HT1080 (cell line): Measurements from ENCODE around the gene CSNK2A2. TPM values are rescaled to one million over a fixed set of nuclear protein-coding genes. Genes with fewer than 3 reads are reported as not detected.

Source experiments
- DNase-seq: peaks from one replicate; pipeline ENCODE4 v3.0.0-alpha.2; 2015; ENCODE audit warnings: low read depth
- total RNA-seq: library from RNA; depleted of rRNA; stranded (reverse); fragments of >200 nt; shearing (Covaris generic); gene quantifications from 2 replicates; pipeline ENCODE4 v1.2.3, GENCODE V29; 2014

CSNK2A2 gene
- total RNA-seq, 1 experiment from 2014 or later = 25.4 TPM

DNA sequence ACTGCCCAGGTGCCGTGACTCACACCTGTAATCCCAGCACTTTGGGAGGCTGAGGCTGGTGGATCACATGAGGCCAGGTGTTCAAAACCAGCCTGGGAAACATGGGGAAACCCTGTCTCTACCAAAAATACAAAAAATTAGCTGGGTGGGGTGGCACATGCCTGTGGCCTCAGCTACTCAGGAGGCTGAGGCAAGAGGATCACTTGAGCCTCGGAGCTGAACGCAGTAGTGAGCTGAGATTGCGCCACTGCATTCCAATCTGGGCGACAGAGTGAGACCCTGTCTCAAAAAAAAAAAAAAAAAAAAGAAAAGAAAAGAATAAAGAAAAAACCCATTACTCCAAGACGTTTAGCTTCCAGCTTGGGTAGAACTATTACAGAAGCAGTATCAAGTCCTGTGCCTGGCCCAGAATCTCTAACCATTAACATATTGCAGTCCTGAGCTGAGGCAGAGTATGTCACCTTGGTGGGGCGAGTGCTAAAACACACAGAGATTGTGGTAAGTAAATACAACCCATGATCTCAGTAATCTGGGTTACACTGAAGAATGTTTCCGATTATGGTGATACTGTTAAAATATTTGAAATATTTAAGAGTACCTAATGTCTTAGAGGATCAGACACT lies 45.5 kb downstream of the CSNK2A2 start:
- DNase-seq = no peak

- DNase-seq = no peak
Observed at GRCh38 chr16:58148526-58148925, 49.4 kb downstream of the CSNK2A2 start.

DNA sequence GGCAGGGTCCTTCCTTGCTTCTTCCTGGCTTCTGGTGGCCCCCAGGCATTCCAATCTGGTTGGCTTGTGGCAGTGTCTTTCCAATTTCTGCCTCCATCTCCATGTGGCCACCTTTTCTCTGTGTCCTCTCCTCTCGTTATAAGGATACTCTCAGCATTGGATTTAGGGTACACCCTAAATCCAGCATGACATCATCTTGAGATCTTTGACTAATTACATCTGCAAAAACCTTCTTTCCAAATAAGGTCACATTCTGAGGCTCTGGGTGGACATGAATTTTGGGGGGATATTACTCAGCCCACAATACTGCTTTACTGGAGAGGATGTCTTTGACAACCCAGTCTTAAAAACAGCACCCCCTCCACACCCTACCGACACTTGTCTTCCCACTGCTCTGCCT lies 49.8 kb downstream of the CSNK2A2 start:
- DNase-seq = no peak

- no peak for DNase-seq
Observed at GRCh38 chr16:58138852-58139251, 59.1 kb downstream of the CSNK2A2 start.

DNA sequence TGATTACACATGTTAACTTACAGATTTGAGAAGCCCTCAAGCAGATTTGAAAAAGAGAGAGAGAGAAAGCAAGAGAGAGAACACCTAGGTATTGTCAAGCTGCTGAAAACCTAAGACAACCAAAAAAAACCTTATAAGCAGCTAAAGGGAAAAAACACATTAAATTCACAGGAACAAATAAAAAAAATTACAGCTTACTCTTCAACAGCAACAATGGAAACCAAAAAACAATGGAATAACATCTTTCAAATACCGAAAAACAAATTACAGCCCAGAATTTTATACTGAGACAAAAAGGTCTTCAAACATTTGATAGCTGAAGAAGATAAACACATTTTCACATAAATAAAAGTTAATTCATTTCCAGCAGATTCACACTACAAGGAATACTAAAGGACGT lies 60.3 kb downstream of the CSNK2A2 start:
- no peak for DNase-seq

- peak; percentile 99 for DNase-seq
Observed at GRCh38 chr16:58129097-58129936, 68.6 kb downstream of the CSNK2A2 start, which contains the start of gene CFAP20. TSS of gene CFAP20 (minus strand) at chr16:58129381. CDS start at chr16:58129115, 266 bp downstream.

GRCh38 chr16:58128711-58129096 lies 69.2 kb downstream of the CSNK2A2 start:
- no peak for DNase-seq

DNA sequence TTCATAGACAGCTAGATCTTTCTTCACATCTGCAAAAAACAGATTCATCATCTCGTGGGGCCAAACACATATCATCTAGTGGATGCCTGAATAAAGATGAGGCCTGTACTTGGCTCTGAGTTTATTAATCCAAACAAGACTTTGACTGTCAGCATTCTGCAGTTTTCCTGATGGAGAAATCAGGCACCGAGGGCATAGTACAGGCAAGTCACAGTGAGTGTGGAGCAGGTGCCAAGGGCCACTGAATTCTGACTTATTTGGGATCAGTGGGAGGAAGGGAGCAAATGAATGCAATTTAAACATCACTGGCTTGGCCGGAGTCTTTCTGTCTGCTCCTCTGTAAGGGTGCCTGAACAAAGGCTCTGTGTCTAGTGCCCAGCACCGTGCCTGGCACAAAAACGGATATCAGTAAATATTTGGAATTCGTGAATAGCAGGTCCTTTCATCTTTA lies 69.7 kb downstream of the CSNK2A2 start:
- no peak for DNase-seq

GRCh38 chr16:58127634-58128033 lies 70.3 kb downstream of the CSNK2A2 start:
- DNase-seq = no peak

GRCh38 chr16:58127033-58127556 lies 70.8 kb downstream of the CSNK2A2 start:
- DNase-seq = no peak

- DNase-seq = no peak
Observed at GRCh38 chr16:58126451-58126961, 71.4 kb downstream of the CSNK2A2 start.

DNA sequence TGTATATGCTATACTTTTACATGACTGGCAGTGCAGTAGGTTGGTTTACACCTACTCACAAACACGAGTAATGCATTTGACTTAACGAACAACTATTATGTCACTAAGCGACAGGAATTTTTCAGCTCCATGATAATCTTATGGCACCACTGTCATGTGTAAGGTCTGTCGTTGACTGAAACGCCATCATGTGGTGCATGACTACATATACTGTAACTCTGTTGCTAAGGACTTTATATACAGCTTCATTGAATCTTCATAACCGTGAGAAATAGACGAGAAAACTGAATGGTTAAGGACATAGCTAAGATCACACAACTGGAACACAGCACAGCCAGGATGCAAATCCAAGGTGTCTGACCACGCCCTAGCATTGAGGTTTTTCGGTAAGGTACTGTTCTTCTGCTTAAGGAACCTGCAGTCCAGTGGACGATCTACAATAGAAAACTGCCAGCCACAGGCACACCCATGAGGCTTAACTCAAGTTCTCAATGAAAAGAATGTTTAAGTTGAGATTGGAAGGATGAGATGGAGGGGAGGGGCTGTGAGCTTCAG lies 72.0 kb downstream of the CSNK2A2 start:
- no peak for DNase-seq

GRCh38 chr16:58125041-58125440 lies 72.9 kb downstream of the CSNK2A2 start:
- no peak for DNase-seq

GRCh38 chr16:58124601-58124915 lies 73.3 kb downstream of the CSNK2A2 start:
- DNase-seq = no peak

DNA sequence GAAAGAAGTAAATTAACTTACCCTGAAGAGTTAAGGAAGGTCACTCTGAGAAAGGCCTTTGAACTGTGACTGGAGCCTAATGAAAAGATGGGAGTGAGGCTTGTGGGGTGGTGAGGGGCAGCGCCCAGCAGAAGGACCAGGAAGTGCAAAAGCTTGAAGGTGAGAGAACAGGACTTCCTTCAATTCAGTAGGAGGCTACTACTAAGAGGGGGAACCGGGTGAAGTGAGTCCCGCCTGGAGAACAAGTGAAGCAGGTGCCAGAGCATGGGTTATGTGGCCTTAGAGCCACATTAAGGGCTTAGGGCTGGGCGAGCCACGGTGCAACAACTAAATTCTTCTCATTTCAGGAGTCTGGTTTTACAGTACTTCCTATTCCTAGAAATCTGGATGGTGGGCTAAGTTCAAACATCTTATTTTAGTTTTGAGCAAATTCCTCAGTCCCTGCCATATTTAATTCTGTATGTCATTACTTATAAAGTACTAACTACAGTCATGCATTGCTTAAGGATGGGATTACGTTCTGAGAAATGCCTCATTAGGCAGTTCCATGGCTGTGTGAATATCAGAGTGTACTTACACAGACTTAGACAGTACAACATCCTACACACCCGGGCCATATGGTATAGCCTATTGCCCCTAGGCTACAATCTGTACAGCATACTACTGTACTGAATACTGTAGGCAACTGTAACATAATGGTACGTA lies 73.9 kb downstream of the CSNK2A2 start:
- no peak for DNase-seq

DNA sequence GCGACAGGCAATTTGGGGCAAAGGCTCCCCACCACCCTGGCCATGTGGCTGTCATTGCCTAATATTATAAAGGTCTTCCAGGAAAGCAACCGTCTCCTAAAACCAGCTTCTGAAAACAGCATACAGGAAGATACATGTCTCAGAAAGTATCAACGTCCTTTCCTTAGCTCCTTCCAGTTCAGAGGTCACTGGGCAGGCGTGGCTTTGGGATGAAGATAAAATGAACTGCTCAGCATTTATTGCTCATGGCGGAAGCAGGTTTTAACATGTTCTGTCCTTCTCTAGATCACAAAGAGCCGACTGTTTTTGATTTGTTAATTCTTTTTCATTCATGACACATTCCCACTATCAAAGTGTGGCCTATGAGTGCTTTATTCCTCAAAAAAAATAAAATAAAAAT lies 76.8 kb downstream of the CSNK2A2 start:
- DNase-seq = no peak

DNA sequence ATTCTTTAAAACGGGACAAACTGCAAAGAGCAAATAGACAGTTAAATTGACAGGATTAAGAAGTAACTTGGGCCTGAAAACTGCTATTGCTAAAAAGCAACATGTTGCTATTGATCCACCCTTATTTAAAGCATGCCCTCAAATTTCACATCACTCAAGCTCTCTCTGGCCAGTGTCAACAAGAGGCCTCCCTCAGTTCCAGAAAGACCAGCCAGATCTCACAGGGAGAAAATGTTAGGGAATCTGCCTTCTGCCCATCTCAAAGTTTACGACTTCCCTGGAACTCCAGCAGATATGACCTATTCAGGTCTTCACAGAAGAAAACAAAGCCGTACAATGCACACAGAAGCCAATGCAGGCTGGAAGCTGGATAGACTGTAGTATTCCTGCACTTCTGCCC lies 77.7 kb downstream of the CSNK2A2 start:
- DNase-seq = no peak

DNA sequence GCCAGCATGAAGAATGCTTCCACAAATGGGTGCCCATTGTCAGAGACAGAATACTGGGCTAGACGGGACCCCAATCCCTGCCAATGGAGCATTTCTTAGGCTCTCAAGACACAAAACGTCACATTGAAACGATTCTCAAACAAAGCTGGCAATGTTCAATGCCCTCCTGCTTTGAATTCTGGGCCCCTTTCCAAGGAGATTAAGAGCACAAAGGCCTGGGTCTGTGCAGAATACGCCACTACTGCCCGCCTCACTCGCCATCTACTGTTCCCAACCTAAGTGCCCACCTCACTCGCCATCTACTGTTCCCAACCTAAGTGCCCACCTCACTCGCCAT lies 78.4 kb downstream of the CSNK2A2 start:
- DNase-seq = no peak

DNA sequence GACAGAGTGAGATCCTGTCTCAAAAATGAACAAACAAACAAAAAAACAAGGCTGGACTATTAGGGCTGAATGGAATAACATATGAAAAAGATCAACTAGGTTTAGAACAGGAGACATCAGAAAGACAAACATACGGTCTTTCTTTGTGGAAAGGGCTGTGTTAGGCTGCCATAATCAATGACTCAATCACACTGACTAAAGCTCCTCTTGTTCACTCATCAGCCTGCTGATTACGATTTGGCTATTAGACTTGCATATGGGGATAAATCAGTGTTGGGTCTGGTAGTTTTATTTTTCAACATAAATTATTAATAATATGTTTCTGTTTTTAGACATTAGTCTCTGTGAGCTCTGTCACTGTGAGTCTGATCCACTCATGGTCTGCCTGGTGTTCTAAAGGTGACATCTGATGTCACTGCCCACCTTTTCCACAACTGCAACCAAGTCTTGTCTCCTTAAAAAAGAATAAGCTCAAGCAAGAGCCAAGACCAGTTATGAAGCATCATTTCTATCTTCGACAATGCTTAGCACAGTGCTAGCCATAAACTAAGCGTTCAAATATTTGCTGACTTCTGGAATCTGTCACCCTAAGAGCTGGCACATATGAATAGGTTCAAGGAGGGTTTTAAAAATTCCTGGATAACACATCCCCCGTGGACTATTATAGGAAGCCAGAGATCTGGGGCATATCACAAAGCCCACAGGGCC lies 79.0 kb downstream of the CSNK2A2 start:
- no peak for DNase-seq

- DNase-seq = no peak
Observed at GRCh38 chr16:58116529-58116928, 81.4 kb downstream of the CSNK2A2 start.

DNA sequence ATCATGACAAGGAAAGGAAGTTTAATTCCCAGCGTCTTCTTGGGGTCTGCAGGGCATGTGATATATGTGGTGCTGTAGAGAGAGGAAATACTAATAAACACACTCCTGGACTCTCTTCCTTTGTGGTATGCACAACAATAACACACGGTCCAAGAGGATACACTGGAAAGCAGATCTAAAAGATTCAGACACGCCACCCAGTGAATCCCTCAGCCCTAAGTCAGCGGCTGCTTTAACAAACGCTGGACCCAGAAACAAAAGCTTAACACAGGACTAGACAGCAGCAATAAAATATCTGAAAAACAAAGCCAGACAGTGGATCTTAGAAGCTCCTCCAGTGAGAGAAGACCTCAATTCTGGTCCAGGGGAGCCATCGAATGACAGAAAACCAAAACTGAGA lies 81.8 kb downstream of the CSNK2A2 start:
- no peak for DNase-seq
